Measurements from ENCODE around the gene GPX4.

Gene GPX4

GRCh38 chr19:1141944-1142343, 38.1 kb downstream of the GPX4 start:
- no peak overlapping the region for H3K4me3 ChIP-seq (ENCODE audit: low read depth, low read length)
- TF ChIP-seq CTCF (IDR thresholded peaks at IDR 0.05; ENCODE audit: borderline replicate concordance, insufficient read depth, low read depth, low read length) = no peak

- H3K4me3 ChIP-seq (ENCODE audit: low read depth, low read length) = no peak overlapping the region
- TF ChIP-seq CTCF (IDR thresholded peaks at IDR 0.05; ENCODE audit: borderline replicate concordance, insufficient read depth, low read depth, low read length) = no peak
Measured at GRCh38 chr19:1143828-1144399, 40.1 kb downstream of the GPX4 start.

- TF ChIP-seq CTCF (IDR thresholded peaks at IDR 0.05; ENCODE audit: borderline replicate concordance, insufficient read depth, low read depth, low read length) = no peak
- no peak overlapping the region for H3K4me3 ChIP-seq (ENCODE audit: low read depth, low read length)
Measured at GRCh38 chr19:1144741-1145140, 40.9 kb downstream of the GPX4 start.

- TF ChIP-seq CTCF (IDR thresholded peaks at IDR 0.05; ENCODE audit: borderline replicate concordance, insufficient read depth, low read depth, low read length) = no peak
- no peak overlapping the region for H3K4me3 ChIP-seq (ENCODE audit: low read depth, low read length)
Measured at GRCh38 chr19:1145635-1146411, 42.0 kb downstream of the GPX4 start.

GRCh38 chr19:1146412-1146699, 42.6 kb downstream of the GPX4 start:
- no peak for TF ChIP-seq CTCF (IDR thresholded peaks at IDR 0.05; ENCODE audit: borderline replicate concordance, insufficient read depth, low read depth, low read length)
- no peak overlapping the region for H3K4me3 ChIP-seq (ENCODE audit: low read depth, low read length)

- no peak for TF ChIP-seq CTCF (IDR thresholded peaks at IDR 0.05; ENCODE audit: borderline replicate concordance, insufficient read depth, low read depth, low read length)
- no peak overlapping the region for H3K4me3 ChIP-seq (ENCODE audit: low read depth, low read length)
Measured at GRCh38 chr19:1146858-1147780, 43.3 kb downstream of the GPX4 start.

Measured in GM12875 (cell line).